Measurements from ENCODE around the gene SLC12A7. TPM values are rescaled to one million over a fixed set of nuclear protein-coding genes. Genes with fewer than 3 reads are reported as not detected.
A peak's percentile ranks its signal among the peaks of the same experiment; 100 is the strongest.

The SLC12A7 gene
- total and polyA plus RNA-seq, 11 donors = 66.3 to 159 (median 128) TPM

- ATAC-seq = no peak
- no peak for DNase-seq
- whole genome bisulfite sequencing, 4 donors = 67 to 81% (median 75%) methylated on average over 19 to 21 of the region's 21 CpGs
- Histone ChIP-seq H3K9me3 (no peaks in the 10 kb centered on the region), H3K27ac (peak overlapping the region in 2 of 12 donors; percentile 18 to 81), H3K27me3 (no peaks in the 10 kb centered on the region), H3K4me1 (peaks cover 0 to 72% (median 37%) of the 10 kb centered on the region in 12 donors), H3K4me3 (no peak overlapping the region), H3K36me3 (peaks cover 0 to 64% (median 36%) of the 10 kb centered on the region in 9 donors)
- intact Hi-C loops (cut with DNase I) = loop anchor here in 2 of 10 donors (5.0 kb wide), 2 partner anchors 33 to 38 kb away; no protein-coding TSS in a partner anchor
- TF ChIP-seq CTCF (IDR thresholded peaks at IDR 0.05) (no peak), POLR2A (IDR thresholded peaks at IDR 0.05) (no peak)
Measured at GRCh38 chr5:1094670-1095190, 17.1 kb downstream of the SLC12A7 start.

DNA sequence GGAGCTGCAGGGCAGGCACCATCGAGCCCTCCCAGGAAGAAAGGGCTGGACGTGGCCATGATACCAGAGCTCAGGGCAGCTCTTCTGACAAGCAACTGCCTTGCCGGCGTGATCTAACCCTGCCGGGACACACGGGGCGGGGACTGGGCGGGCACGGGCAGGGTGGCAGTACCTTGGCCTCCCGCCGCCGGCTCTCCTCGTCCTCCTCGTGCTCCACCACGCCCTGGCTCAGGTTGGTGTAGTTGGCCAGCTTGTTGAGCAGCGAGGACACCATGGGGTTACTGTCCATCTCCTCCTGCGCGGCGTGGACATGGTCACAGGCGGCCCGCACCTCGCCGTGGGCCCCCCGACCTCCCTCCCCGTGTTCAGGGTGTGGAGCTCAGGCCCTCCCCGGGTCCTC lies 18.5 kb downstream of the SLC12A7 start:
- WGBS, 4 donors = 70 to 77% (median 75%) methylated on average over 22 to 26 of the region's 26 CpGs
- H3K36me3 ChIP-seq = peaks cover 0 to 76% (median 43%) of the 10 kb centered on the region in 9 donors
- TF ChIP-seq POLR2A (IDR thresholded peaks at IDR 0.05) (no peak), CTCF (IDR thresholded peaks at IDR 0.05) (no peak)
- peak in 3 of 5 donors; percentile 65 to 75 (median 72) for DNase-seq
- peaks cover 0 to 71% (median 32%) of the 10 kb centered on the region in 12 donors for H3K4me1 ChIP-seq
- ATAC-seq = peak; percentile 44 to 73 (median 60)
- H3K9me3 ChIP-seq = no peaks in the 10 kb centered on the region
- intact Hi-C loops (cut with DNase I) = loop anchor here in 2 of 10 donors (5.0 kb wide), 2 partner anchors 34 to 39 kb away; no protein-coding TSS in a partner anchor
- H3K27ac ChIP-seq = peak overlapping the region in 8 of 12 donors; percentile 24 to 81 (median 46)
- no peaks in the 10 kb centered on the region for H3K27me3 ChIP-seq
- H3K4me3 ChIP-seq = no peak overlapping the region

- intact Hi-C loops (cut with DNase I) = loop anchor here in 2 of 10 donors (5.0 kb wide), 2 partner anchors 35 to 40 kb away; no protein-coding TSS in a partner anchor
- H3K36me3 ChIP-seq = peaks cover 2 to 89% (median 56%) of the 10 kb centered on the region in 9 donors
- TF ChIP-seq CTCF (IDR thresholded peaks at IDR 0.05) = no peak
- TF ChIP-seq POLR2A (IDR thresholded peaks at IDR 0.05) = no peak
- no peaks in the 10 kb centered on the region for H3K27me3 ChIP-seq
- H3K4me3 ChIP-seq = no peak overlapping the region
- H3K27ac ChIP-seq = peak overlapping the region in 5 of 12 donors; percentile 16 to 81 (median 46)
- ATAC-seq (peak in 1 of 4 donors; percentile 4), DNase-seq (no peak)
- H3K4me1 ChIP-seq = peaks cover 0 to 63% (median 30%) of the 10 kb centered on the region in 12 donors
- 52 to 61% (median 55%) methylated on average over 14 of the region's 14 CpGs for WGBS, 4 donors
- H3K9me3 ChIP-seq = no peaks in the 10 kb centered on the region
Measured at GRCh38 chr5:1092122-1092521, 19.7 kb downstream of the SLC12A7 start.

DNA sequence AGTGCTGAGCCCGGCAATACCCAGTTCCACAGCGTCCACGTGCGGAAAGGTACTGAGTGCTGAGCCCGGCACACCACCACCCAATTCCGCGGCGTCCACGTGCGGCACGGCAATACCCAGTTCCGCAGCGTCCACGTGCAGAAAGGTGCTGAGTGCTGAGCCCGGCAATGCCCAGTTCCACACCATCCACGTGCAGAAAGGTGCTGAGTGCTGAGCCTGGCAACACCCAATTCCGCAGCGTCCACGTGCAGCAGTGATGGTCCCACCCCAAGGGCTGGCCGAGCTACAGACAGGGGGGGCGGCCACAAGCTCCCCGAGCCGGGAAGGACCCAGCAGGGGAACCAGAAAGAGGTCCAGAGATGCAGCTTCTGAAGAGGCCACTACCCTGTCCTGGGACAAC lies 20.2 kb downstream of the SLC12A7 start:
- 48 to 70% (median 64%) methylated on average over 21 to 23 of the region's 23 CpGs for WGBS, 4 donors
- TF ChIP-seq CTCF (IDR thresholded peaks at IDR 0.05) (no peak), POLR2A (IDR thresholded peaks at IDR 0.05) (no peak)
- ATAC-seq (peak in 1 of 4 donors; percentile 3), DNase-seq (no peak)
- Histone ChIP-seq H3K9me3 (no peaks in the 10 kb centered on the region), H3K27me3 (no peaks in the 10 kb centered on the region), H3K4me1 (peaks cover 0 to 59% (median 29%) of the 10 kb centered on the region in 12 donors), H3K27ac (peak overlapping the region in 6 of 12 donors; percentile 43 to 81 (median 70)), H3K4me3 (no peak overlapping the region), H3K36me3 (peaks cover 2 to 94% (median 61%) of the 10 kb centered on the region in 9 donors)
- intact Hi-C loops (cut with DNase I) = loop anchor here in 3 of 10 donors (2.0 to 5.0 kb wide), 3 partner anchors 36 to 47 kb away; no protein-coding TSS in a partner anchor

Data from heart left ventricle (tissue), 16 donors.